SU-DHL-6 (cell line): Measurements from ENCODE around the gene IDS.
"Not testable (repeated sequence)": the region's sequence is repeated elsewhere in the genome, so short reads cannot be mapped to it uniquely, and the experiment has no call there.

Experiments used
- H2AFZ ChIP-seq: fragments of 200-600 bp; sonication (generic); 2 replicates; pipeline ENCODE4 v1.6.1; 2014; ENCODE audit warnings: low read depth, mild to moderate bottlenecking, moderate library complexity, mixed read lengths, antibody characterized with exemption, low read length; ENCODE audit not compliant: severe bottlenecking
- H3F3A ChIP-seq: fragments of 200-600 bp; shearing (Covaris generic); 2 replicates; pipeline ENCODE4 v1.6.0; 2016; ENCODE audit warnings: antibody characterized with exemption, mild to moderate bottlenecking; ENCODE audit not compliant: insufficient read depth
- H3K27ac ChIP-seq: fragments of 200-600 bp; sonication (generic); 2 replicates; pipeline ENCODE4 v1.5.1; 2016; ENCODE audit warnings: low read depth, mild to moderate bottlenecking, low read length, moderate library complexity, mixed read lengths
- H3K27me3 ChIP-seq: fragments of 200-600 bp; sonication (generic), shearing (Covaris generic); 2 replicates; pipeline ENCODE4 v1.6.0; 2014; ENCODE audit warnings: mild to moderate bottlenecking, low read length
- H3K36me3 ChIP-seq: fragments of 200-600 bp; sonication (generic); 2 replicates; pipeline ENCODE4 v1.6.1; 2014; ENCODE audit warnings: mild to moderate bottlenecking, low read length, mixed read lengths
- H3K4me2 ChIP-seq: fragments of 300-600, 200-600 bp; shearing (Covaris generic), sonication (generic); 2 replicates; pipeline ENCODE4 v1.6.0; 2014; ENCODE audit warnings: low read length, low read depth, mild to moderate bottlenecking; ENCODE audit not compliant: poor library complexity, severe bottlenecking
- H3K4me3 ChIP-seq: fragments of 200-600 bp; sonication (generic); 2 replicates; pipeline ENCODE4 v1.5.1; 2014; ENCODE audit warnings: antibody characterized with exemption, low read length, mild to moderate bottlenecking, mixed read lengths; ENCODE audit not compliant: insufficient read depth, poor library complexity, severe bottlenecking
- H3K79me2 ChIP-seq: fragments of 200-600 bp; sonication (generic); 2 replicates; pipeline ENCODE4 v1.6.1; 2014; ENCODE audit warnings: mild to moderate bottlenecking, low read length, moderate library complexity; ENCODE audit not compliant: insufficient read depth
- H3K9ac ChIP-seq: fragments of 200-600 bp; sonication (generic); 2 replicates; pipeline ENCODE4 v1.7.0; 2014; ENCODE audit warnings: mild to moderate bottlenecking, low read length
- H3K9me2 ChIP-seq: fragments of 200-600 bp; sonication (generic); replicated peaks from 2 replicates; pipeline ENCODE4 v1.6.1; 2014; ENCODE audit warnings: low read length; ENCODE audit not compliant: insufficient read depth
- H3K9me3 ChIP-seq: fragments of 200-600 bp; sonication (generic); 2 replicates; pipeline ENCODE4 v1.6.1; 2014; ENCODE audit warnings: low read length, mixed read lengths; ENCODE audit not compliant: insufficient read depth
- H4K20me1 ChIP-seq: fragments of 200-600 bp; sonication (generic); 2 replicates; pipeline ENCODE4 v1.6.1; 2014; ENCODE audit warnings: low read depth, mild to moderate bottlenecking, antibody characterized with exemption, low read length, moderate library complexity, mixed read lengths
- EZH2phosphoT487 ChIP-seq: fragments of 200-600 bp; sonication (generic), shearing (Covaris generic); conservative IDR thresholded peaks from 2 replicates; pipeline ENCODE4 v1.6.1; 2018; ENCODE audit warnings: mild to moderate bottlenecking, antibody characterized with exemption, low read length, moderate library complexity, mixed read lengths
- TF ChIP-seq, protein P1 (sequence below): fragments of 200-600 bp; sonication (generic); IDR thresholded peaks from one replicate; pipeline ENCODE4 v1.5.1; 2017; ENCODE audit warnings: antibody characterized with exemption, mild to moderate bottlenecking, low read length, moderate library complexity; ENCODE audit not compliant: insufficient read depth, poor library complexity, severe bottlenecking

The IDS gene

GRCh38 chrX:149522916-149523315 is 17.8 kb upstream of the IDS start:
- Histone ChIP-seq H3K27me3 (no peaks in the 10 kb centered on the region), H3K9me2 (no peaks in the 10 kb centered on the region), H3K27ac (no peak overlapping the region), H3K79me2 (no peaks in the 10 kb centered on the region), H3F3A (no peaks in the 10 kb centered on the region), H3K9me3 (no peaks in the 10 kb centered on the region), H3K4me2 (no peak overlapping the region), H3K36me3 (no peaks in the 10 kb centered on the region), H2AFZ (no peak overlapping the region), H4K20me1 (no peaks in the 10 kb centered on the region), H3K4me3 (no peak overlapping the region), H3K9ac (no peak overlapping the region)
- TF ChIP-seq, protein P1, sequence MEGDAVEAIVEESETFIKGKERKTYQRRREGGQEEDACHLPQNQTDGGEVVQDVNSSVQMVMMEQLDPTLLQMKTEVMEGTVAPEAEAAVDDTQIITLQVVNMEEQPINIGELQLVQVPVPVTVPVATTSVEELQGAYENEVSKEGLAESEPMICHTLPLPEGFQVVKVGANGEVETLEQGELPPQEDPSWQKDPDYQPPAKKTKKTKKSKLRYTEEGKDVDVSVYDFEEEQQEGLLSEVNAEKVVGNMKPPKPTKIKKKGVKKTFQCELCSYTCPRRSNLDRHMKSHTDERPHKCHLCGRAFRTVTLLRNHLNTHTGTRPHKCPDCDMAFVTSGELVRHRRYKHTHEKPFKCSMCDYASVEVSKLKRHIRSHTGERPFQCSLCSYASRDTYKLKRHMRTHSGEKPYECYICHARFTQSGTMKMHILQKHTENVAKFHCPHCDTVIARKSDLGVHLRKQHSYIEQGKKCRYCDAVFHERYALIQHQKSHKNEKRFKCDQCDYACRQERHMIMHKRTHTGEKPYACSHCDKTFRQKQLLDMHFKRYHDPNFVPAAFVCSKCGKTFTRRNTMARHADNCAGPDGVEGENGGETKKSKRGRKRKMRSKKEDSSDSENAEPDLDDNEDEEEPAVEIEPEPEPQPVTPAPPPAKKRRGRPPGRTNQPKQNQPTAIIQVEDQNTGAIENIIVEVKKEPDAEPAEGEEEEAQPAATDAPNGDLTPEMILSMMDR: no peak
- no peak for TF ChIP-seq EZH2phosphoT487

GRCh38 chrX:149521438-149521837 is 16.3 kb upstream of the IDS start:
- Histone ChIP-seq H3K79me2 (no peaks in the 10 kb centered on the region), H4K20me1 (no peaks in the 10 kb centered on the region), H3K9me3 (no peaks in the 10 kb centered on the region), H3K27ac (no peak overlapping the region), H3K9ac (no peak overlapping the region), H3K4me3 (no peak overlapping the region), H3K4me2 (no peak overlapping the region), H3K9me2 (no peaks in the 10 kb centered on the region), H3K27me3 (no peaks in the 10 kb centered on the region), H3K36me3 (no peaks in the 10 kb centered on the region), H2AFZ (no peak overlapping the region), H3F3A (no peaks in the 10 kb centered on the region)
- TF ChIP-seq EZH2phosphoT487: no peak
- TF ChIP-seq, protein P1: no peak

DNA sequence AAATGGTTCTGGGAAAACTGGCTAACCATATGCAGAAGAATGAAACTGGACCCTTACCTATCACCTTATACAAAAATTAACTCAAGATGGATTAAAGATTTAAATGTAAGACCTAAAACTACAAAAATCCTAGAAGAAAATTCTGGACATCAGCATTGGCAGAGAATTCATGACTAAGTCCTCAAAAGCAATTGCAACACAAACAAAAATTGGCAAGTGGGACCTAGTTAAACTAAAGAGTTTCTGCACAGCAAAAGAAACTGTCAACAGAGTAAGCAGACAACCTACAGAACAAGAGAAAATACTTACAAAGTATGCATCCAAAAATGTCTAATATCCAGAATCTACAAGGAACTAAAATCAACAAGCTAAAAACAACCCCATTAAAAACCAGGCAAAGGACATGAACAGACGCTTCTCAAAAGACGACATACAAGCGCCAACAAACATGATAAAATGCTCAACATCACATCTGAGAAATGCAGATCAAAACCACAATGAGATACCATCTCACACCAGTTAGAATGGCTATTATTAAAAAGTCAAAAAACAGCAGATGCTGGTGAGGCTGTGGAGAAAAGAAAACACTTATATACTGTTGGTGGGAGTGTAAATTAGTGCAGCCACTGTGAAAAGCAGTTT is 15.7 kb upstream of the IDS start:
- not testable (repeated sequence) for H3K9ac ChIP-seq, H3K27ac ChIP-seq, H3F3A ChIP-seq, H4K20me1 ChIP-seq, H3K4me2 ChIP-seq, H3K36me3 ChIP-seq, H3K9me2 ChIP-seq, H2AFZ ChIP-seq, H3K79me2 ChIP-seq, H3K27me3 ChIP-seq, H3K9me3 ChIP-seq, H3K4me3 ChIP-seq

GRCh38 chrX:149518236-149518635 is 13.1 kb upstream of the IDS start:
- TF ChIP-seq EZH2phosphoT487: no peak
- TF ChIP-seq, protein P1: no peak
- no peak overlapping the region for H3K27ac ChIP-seq
- no peaks in the 10 kb centered on the region for H3K9me3 ChIP-seq

More at GRCh38 chrX:149518236-149518635, 13.1 kb upstream of the IDS start:
- no peaks in the 10 kb centered on the region for H3K27me3 ChIP-seq
- H4K20me1 ChIP-seq: no peaks in the 10 kb centered on the region
- H2AFZ ChIP-seq: no peak overlapping the region
- no peaks in the 10 kb centered on the region for H3F3A ChIP-seq
- H3K79me2 ChIP-seq: no peaks in the 10 kb centered on the region
- no peaks in the 10 kb centered on the region for H3K9me2 ChIP-seq
- H3K36me3 ChIP-seq: no peaks in the 10 kb centered on the region
- no peak overlapping the region for H3K9ac ChIP-seq
- no peak overlapping the region for H3K4me3 ChIP-seq
- H3K4me2 ChIP-seq: no peak overlapping the region
